GM19193 (cell line): Measurements from ENCODE around the gene PLD6.

Experiments
- POLR2A ChIP-seq: IDR thresholded peaks from 4 replicates; pipeline ENCODE4 v1.6.1; 2011; ENCODE audit not compliant: insufficient read depth, insufficient read length; ENCODE audit errors: extremely low read depth

PLD6 gene

GRCh38 chr17:17215575-17215974 is 9.4 kb upstream of the PLD6 start:
- no peak for TF ChIP-seq POLR2A

DNA sequence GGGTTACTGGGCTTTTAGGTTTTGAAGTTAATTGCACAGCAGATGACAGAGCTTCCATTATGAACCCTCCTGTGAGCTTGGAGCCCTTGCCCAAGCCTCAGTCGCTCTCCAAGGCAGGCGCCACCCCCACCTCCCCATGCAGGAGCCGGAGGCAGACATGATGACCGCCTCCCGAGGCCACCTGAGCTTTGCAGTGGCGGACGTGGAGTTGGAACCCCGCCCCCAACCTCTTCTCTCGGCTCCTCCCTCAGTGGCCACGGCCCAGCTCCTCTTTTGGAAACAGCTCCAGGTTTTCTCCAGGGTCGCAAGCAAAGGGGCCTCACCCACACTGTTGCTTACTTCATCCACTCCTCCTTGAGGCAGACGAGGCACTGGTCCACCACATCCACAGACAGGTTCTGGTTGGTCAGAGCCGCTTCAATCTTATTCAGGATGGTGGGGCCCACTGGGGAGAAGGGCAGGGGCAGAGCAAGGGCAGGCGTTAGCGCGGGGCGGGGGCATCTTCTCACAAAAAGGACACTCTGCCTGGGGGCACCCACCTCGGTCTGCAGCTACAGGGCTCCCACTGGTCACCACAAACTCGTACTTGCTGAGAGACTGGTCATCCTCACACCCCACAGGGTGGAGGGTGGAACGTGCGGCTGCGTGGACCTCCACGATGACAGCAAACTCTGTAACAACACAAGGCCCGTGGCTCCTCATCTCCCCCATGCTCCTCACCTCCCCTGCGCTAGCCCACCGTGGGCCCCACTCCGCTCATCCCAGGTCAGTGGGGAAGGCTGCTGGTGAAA is 8.7 kb upstream of the PLD6 start:
- no peak for TF ChIP-seq POLR2A

GRCh38 chr17:17213775-17214174 is 7.6 kb upstream of the PLD6 start:
- no peak for TF ChIP-seq POLR2A

DNA sequence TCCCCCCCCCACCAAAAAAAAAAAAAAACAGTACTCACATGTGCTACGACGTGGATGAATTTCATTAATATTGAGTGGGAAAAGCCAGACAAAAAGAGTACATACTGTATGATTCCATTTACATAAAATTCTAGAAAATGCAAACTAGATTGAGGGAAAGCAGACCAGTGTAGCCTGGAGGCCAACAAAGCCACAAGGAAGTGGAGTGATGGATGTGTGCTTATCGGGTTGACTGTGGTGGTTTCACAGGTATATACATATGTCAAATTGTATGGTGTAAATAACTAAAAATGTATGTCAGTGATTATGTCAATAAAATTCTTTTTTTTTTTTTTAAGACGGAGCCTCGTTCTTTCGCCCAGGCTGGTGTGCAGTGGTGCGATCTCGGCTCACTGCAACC is 1.9 kb upstream of the PLD6 start:
- TF ChIP-seq POLR2A: no peak

DNA sequence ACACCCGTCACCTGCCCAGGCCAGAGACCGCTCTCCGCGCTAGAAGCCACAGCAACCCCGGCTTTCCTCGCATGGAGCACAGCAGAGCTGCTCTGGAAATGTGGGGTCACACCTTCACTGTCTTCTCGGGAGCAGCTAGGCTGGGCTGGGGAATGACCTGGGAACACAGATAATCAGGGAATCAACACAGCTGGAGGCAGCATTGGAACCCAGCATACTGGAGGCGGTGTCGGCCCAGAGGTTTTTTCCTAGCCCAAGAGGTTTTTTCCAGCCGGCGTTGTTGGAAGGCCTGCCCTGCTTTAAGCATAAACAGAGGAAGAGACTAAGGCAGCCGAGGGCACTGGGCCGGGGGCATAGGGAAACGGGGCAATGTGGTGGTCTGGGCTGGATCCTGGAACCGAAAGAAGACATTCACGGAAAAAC is 791 bp upstream of the PLD6 start:
- TF ChIP-seq POLR2A: no peak

DNA sequence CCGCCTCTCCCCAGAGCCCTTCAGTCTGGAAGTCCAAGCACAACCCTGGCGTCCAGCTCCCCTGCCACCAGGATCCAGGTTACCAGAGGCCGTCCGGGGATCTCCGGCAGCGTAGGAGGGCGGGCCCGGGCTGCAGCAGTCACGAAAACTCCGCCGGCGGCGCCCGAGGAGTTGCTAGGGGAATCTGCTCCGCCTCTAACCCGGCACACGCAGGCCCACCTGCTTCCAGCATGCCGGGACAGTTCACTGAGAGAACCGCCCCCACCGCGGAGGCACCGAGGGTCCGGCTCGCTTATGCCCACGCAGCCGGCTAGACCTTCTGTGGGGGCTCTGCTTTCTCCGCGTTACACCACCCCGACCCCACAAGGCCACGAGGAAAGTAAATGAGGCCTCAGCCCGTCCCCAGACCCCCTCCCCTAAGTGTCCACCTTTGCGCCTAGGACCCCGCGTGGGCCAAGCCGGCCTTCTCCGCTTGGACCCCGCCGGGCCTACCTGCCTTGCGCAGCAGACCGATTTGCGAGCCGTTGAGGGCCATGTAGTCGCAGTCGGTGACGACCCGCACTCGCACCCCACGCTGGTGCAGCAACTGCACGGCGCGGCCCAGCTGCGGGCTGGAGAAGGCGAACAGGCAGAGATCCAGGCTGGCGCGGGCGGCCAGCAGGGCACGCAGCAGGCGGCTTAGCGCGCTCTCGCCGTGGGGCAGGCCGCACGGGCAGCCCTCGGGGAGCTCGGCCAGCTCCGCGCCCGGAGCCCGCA is 587 bp downstream of the PLD6 start:
- peak; percentile 17 for TF ChIP-seq POLR2A

GRCh38 chr17:17204635-17205231 is 1.4 kb downstream of the PLD6 start:
- TF ChIP-seq POLR2A: no peak

DNA sequence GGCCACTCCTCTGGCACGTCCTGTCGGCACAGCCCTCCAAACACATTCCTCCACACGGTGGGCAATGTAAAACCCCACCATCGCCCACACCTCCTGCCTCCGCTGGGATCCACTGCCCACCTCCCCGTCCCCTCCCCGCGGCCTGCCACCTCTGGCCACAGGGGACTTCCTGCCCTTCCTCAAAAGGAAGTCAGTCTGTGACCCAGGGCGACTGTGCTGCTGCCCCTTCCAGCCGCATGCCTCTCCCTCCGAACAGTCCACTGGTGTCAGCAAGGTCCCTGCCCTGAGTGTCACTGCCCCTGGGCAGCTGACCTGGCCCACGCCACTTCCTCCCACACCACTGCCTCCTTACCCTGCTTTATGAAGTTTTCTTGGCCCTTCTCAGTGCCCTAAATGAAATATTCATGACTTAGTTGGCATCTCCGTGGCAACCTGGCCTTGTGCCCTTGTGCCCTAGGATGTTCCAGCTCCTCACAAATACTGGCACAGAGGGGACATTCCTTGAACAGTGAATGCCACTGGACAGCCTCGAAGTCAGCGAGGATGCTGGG is 2.0 kb downstream of the PLD6 start:
- TF ChIP-seq POLR2A: no peak

DNA sequence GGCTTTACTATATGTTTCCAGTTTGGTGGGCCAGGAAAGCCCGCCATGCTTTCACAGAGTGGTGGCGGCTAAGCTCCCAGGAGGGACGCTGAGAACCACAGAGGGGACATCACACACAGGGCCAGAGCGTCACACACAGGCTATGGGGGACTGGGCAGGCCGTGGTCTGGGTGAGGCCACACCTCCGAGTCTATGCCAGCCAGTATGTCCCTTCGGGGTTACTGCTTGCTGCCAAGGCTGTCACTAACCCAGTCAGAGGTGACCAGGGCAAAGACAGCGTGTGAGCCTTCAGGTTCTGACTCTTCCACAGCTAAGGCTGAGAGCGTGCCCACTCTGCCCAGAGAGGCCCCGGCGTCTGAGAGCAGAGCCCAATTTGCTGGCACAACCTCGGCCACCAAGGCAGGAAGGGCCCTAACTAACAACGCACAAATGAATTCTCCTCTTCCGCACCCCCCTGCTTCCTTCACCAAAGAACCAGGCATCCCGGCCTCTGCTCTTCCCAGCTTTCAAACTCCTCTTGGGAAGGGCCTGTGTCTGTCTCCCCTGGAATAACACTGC is 2.9 kb downstream of the PLD6 start:
- no peak for TF ChIP-seq POLR2A

DNA sequence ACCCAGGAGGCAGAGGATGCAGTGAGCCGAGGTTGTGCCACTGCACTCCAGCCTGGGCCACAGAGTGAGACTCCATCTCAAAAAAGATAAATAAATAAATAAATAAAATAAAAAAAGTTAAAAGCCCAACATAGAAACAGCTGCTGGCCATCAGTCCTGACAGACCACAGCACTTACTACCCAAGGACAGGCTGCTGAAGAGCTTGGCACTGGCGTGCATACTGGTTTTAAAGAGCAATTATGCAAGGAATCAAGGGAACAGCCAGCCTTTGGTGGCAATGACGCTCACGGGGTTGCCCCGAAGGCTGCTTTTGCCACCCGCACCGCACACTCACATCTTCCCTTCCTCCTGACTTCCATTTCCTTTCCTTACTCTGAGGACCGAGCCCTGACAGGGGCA is 4.2 kb downstream of the PLD6 start:
- no peak for TF ChIP-seq POLR2A

DNA sequence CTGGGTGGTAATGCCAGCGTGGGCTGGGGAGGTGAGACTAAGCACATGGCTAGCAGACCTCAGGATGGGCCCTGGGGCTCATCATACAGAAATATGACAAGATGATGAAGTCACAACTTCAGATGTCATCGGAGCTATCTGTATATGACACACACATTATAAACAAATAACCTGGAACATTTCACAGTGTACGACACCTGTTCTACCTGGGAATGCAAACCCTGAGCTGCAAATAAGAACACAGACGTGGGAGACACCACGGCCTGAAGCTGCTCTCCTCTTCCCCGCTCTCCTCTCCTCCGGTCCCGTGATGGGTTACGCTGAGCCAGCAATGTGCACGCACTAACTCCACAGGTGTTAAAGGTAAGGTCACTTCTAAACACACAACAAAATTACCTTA is 4.9 kb downstream of the PLD6 start:
- TF ChIP-seq POLR2A: no peak

- TF ChIP-seq POLR2A: no peak
Measured at GRCh38 chr17:17200831-17201230, 5.3 kb downstream of the PLD6 start.

DNA sequence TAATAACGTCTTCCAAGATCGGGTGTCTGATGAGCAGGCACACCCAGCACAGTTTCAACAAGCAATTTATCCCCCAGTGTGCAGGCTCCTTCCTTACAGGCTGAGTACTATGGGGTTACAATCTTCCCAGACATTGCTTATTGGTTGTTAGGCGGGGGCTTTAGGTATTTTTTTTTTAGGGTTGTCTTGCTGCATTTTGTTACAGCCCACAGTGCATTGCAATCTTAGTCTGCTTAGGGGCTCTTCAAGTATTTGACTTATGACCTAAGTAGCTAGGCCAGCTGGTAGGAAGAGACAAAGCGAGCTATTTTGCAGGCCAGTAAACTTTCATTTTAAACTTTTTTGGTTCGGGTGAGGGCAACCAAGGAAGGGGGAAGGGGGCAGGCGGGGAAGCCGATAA is 5.8 kb downstream of the PLD6 start:
- TF ChIP-seq POLR2A: no peak

GRCh38 chr17:17198281-17198680 is 7.9 kb downstream of the PLD6 start:
- no peak for TF ChIP-seq POLR2A

DNA sequence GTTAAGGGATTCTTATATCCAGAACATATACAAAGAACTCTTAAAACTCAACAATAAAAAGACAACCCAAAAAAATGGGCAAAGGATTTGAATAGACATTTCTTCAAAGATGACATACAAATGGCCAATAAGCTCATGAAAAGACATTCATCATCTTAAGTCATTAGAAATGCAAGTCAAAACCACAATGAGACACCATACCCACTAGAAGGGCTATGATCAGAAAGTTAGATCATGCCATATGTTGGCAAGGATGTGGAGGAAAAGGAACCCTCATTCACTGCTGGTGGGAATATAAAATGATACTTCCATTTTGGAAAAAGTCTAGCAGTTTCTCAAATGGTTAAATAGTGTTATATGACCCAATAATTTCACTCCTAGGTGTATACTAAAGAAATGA is 9.4 kb downstream of the PLD6 start:
- no peak for TF ChIP-seq POLR2A
